ENCODE measurements around the gene PNPLA7.

GRCh38 chr9:137491735-137492432, 58.3 kb downstream of the PNPLA7 start:
- TF ChIP-seq CTCF (IDR thresholded peaks at IDR 0.05) (no peak), POLR2AphosphoS5 (IDR thresholded peaks at IDR 0.05) (no peak), POLR2A (IDR thresholded peaks at IDR 0.05) (no peak)

Measured in stomach (tissue), 4 donors.